ENCODE measurements around the gene RAB33A. TPM values are rescaled to one million over a fixed set of nuclear protein-coding genes. Genes with fewer than 3 reads are reported as not detected.

The RAB33A gene
- polyA plus RNA-seq, 1 donor from 2014 or later: 74.7 TPM

DNA sequence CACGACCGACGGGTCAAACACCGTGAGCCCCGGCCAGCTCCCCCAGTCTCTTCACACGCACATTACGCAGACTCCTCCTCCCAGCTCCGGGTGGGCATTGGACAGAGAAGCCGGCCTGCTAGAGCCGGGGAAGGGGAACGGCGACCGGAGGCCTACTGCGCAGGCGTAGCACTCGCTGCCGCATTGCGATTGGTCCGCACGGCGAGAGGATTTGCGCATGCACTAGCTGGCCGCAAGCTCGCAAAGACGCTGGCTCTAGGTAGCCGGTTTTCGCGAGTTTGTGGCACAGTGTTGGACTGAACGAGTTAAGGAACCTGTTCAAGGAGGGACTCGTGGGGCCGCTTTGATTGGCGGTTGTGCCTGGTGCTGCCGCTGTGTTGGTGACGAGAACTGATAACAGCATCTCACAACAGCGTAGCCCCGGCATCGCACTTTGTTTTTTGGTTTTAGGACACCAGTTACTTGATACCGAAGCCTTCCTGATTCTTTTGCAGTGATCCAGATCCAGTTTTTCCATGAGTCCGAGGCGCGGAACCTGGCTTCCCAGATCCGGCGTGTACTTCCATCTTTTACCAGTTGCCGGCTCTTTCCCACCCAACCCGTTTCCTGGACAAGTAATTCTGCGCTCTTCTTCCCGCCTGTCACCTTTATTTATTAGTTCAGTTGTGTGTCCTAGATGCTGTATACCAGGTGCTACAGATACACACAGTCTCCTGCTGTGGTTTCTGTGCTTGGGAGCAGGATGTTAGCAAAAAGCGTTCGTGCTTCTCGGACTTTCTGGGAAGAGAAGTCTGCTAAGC is 5.9 kb upstream of the RAB33A start, which contains the start of gene AIFM1:
AIFM1 (minus strand) TSS at position 139 of the 800 bp plus-strand sequence. CDS start 185 bp downstream, outside the sequence.
- Histone ChIP-seq H3K4me2 (ENCODE audit: low read length) (peak within 1 kb of the TSS; percentile 55), H3K79me2 (replicated peaks; ENCODE audit: insufficient read depth, low read length) (peaks cover 5% of the 10 kb centered on the region), H2AFZ (ENCODE audit: low read depth, low read length) (peak within 1 kb of the TSS; percentile 14), H3K9me3 (ENCODE audit: low read length) (no peaks in the 10 kb centered on the region), H3K36me3 (ENCODE audit: insufficient read depth, low read length) (no peaks in the 10 kb centered on the region), H4K20me1 (ENCODE audit: insufficient read depth) (no peaks in the 10 kb centered on the region), H3F3A (ENCODE audit: insufficient read depth, low read length, poor library complexity, severe bottlenecking) (no peaks in the 10 kb centered on the region), H3K27me3 (ENCODE audit: insufficient read depth, low read depth, low read length) (no peaks in the 10 kb centered on the region), H3K9ac (ENCODE audit: low read length) (peak within 1 kb of the TSS; percentile 65), H3K9me2 (ENCODE audit: insufficient read depth, low read length) (no peaks in the 10 kb centered on the region), H3K27ac (ENCODE audit: low read length) (peak within 1 kb of the TSS; percentile 75), H3K4me3 (ENCODE audit: low read length) (peak within 1 kb of the TSS; percentile 79)
- peak; percentile 13 for TF ChIP-seq EP300 (conservative IDR thresholded peaks at IDR 0.05; ENCODE audit: poor library complexity, severe bottlenecking)
- no peak for TF ChIP-seq TAF1 (IDR thresholded peaks at IDR 0.05; ENCODE audit: low read depth)
- TF ChIP-seq SMC3 (conservative IDR thresholded peaks at IDR 0.05; ENCODE audit: poor library complexity): peak; percentile 26
- TF ChIP-seq RAD21 (conservative IDR thresholded peaks at IDR 0.05): no peak
- peak; percentile 52 for TF ChIP-seq POLR2AphosphoS5 (IDR thresholded peaks at IDR 0.05)
- peak; percentile 37 for TF ChIP-seq MXI1 (conservative IDR thresholded peaks at IDR 0.05; ENCODE audit: poor library complexity, severe bottlenecking)
- TF ChIP-seq, protein P1, sequence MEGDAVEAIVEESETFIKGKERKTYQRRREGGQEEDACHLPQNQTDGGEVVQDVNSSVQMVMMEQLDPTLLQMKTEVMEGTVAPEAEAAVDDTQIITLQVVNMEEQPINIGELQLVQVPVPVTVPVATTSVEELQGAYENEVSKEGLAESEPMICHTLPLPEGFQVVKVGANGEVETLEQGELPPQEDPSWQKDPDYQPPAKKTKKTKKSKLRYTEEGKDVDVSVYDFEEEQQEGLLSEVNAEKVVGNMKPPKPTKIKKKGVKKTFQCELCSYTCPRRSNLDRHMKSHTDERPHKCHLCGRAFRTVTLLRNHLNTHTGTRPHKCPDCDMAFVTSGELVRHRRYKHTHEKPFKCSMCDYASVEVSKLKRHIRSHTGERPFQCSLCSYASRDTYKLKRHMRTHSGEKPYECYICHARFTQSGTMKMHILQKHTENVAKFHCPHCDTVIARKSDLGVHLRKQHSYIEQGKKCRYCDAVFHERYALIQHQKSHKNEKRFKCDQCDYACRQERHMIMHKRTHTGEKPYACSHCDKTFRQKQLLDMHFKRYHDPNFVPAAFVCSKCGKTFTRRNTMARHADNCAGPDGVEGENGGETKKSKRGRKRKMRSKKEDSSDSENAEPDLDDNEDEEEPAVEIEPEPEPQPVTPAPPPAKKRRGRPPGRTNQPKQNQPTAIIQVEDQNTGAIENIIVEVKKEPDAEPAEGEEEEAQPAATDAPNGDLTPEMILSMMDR (IDR thresholded peaks at IDR 0.05; ENCODE audit: poor library complexity, severe bottlenecking): no peak
- TF ChIP-seq, protein P2, sequence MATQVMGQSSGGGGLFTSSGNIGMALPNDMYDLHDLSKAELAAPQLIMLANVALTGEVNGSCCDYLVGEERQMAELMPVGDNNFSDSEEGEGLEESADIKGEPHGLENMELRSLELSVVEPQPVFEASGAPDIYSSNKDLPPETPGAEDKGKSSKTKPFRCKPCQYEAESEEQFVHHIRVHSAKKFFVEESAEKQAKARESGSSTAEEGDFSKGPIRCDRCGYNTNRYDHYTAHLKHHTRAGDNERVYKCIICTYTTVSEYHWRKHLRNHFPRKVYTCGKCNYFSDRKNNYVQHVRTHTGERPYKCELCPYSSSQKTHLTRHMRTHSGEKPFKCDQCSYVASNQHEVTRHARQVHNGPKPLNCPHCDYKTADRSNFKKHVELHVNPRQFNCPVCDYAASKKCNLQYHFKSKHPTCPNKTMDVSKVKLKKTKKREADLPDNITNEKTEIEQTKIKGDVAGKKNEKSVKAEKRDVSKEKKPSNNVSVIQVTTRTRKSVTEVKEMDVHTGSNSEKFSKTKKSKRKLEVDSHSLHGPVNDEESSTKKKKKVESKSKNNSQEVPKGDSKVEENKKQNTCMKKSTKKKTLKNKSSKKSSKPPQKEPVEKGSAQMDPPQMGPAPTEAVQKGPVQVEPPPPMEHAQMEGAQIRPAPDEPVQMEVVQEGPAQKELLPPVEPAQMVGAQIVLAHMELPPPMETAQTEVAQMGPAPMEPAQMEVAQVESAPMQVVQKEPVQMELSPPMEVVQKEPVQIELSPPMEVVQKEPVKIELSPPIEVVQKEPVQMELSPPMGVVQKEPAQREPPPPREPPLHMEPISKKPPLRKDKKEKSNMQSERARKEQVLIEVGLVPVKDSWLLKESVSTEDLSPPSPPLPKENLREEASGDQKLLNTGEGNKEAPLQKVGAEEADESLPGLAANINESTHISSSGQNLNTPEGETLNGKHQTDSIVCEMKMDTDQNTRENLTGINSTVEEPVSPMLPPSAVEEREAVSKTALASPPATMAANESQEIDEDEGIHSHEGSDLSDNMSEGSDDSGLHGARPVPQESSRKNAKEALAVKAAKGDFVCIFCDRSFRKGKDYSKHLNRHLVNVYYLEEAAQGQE (IDR thresholded peaks at IDR 0.05; ENCODE audit: borderline replicate concordance): no peak
- no peak for TF ChIP-seq EZH2 (IDR thresholded peaks at IDR 0.05; ENCODE audit: borderline replicate concordance, insufficient read depth, low read length, poor library complexity, severe bottlenecking)

DNA sequence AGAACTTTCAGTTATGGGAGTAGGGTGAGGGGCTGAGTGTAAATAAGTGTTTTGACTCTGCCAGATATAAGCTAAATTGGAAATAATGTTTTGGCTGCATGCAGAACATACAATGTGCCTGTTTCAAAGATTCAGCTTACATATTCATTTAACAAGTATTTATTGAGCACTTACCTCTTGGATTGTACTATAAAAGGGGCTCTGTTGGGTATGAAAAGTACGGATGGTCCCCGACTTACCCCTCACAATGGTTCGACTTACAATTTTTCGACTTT is 5.3 kb upstream of the RAB33A start:
- TF ChIP-seq EZH2 (IDR thresholded peaks at IDR 0.05; ENCODE audit: borderline replicate concordance, insufficient read depth, low read length, poor library complexity, severe bottlenecking) (no peak), TAF1 (IDR thresholded peaks at IDR 0.05; ENCODE audit: low read depth) (no peak), MXI1 (conservative IDR thresholded peaks at IDR 0.05; ENCODE audit: poor library complexity, severe bottlenecking) (no peak), EP300 (conservative IDR thresholded peaks at IDR 0.05; ENCODE audit: poor library complexity, severe bottlenecking) (no peak), RAD21 (conservative IDR thresholded peaks at IDR 0.05) (no peak), POLR2AphosphoS5 (IDR thresholded peaks at IDR 0.05) (no peak)
- TF ChIP-seq, protein P2 (IDR thresholded peaks at IDR 0.05; ENCODE audit: borderline replicate concordance): no peak
- TF ChIP-seq, protein P1 (IDR thresholded peaks at IDR 0.05; ENCODE audit: poor library complexity, severe bottlenecking): no peak
- no peaks in the 10 kb centered on the region for H3K27me3 ChIP-seq (ENCODE audit: insufficient read depth, low read depth, low read length)
- H2AFZ ChIP-seq (ENCODE audit: low read depth, low read length): peak overlapping the region; percentile 14
- H3K4me2 ChIP-seq (ENCODE audit: low read length): peak overlapping the region; percentile 55
- H3K4me3 ChIP-seq (ENCODE audit: low read length): peak overlapping the region; percentile 79
- H3K9me2 ChIP-seq (ENCODE audit: insufficient read depth, low read length): no peaks in the 10 kb centered on the region
- no peaks in the 10 kb centered on the region for H3F3A ChIP-seq (ENCODE audit: insufficient read depth, low read length, poor library complexity, severe bottlenecking)
- no peaks in the 10 kb centered on the region for H3K36me3 ChIP-seq (ENCODE audit: insufficient read depth, low read length)
- H4K20me1 ChIP-seq (ENCODE audit: insufficient read depth): no peaks in the 10 kb centered on the region
- H3K79me2 ChIP-seq (replicated peaks; ENCODE audit: insufficient read depth, low read length): peaks cover 5% of the 10 kb centered on the region
- H3K27ac ChIP-seq (ENCODE audit: low read length): peak overlapping the region; percentile 44
- peak overlapping the region; percentile 65 for H3K9ac ChIP-seq (ENCODE audit: low read length)
- no peaks in the 10 kb centered on the region for H3K9me3 ChIP-seq (ENCODE audit: low read length)
